ENCODE results near the gene DENND2A.
"Not testable (repeated sequence)": the region's sequence is repeated elsewhere in the genome, so short reads cannot be mapped to it uniquely, and the experiment has no call there.

DENND2A gene

DNA sequence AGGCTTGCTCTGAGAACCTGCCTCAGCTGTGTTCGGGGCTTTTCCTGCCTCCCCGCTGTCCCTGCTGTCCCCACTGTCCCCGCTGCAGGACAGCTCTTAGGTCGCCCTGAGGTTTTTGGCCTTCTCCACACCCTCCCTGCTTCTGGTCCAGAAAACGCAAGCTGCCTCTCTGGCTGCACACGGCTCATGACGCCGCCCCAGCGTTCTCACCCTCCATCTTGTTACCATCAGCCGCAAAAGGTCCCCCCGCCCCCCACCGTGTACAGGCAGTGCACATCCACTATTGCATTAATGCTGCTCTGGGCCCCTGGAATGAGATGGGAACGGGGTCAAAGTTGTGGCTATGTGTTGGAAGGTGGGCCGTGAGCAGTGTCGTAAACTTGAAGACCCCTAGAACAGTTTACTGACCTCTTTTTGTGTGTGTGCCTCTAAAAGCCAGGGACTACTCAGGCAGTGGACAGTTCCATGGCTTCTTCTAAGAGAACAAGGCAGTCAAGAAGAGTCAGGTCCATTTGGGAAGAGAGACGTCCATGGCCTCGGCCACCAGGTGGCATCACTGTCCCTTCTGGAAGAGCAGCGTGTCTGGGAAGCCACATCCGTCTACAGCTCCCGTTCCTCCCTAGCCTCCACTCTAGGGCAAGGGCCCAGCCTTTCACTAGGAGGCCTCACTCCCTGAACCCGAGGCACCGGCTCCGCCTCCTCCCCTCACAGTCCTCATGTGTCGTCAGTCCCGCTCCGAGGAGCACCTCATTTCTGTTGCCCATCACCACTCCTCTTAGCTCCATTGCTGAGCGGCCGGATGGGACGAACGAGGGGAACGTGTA, 122.9 kb downstream of the DENND2A start:
- Histone ChIP-seq H3K27me3 (ENCODE audit: insufficient read depth, poor library complexity, severe bottlenecking) (no peaks in the 10 kb centered on the region), H3K4me3 (replicated peaks; ENCODE audit: insufficient read depth, low read length) (no peak overlapping the region), H3K27ac (replicated peaks) (no peak overlapping the region)
- peak; percentile 42 to 74 for DNase-seq (ENCODE audit: low read depth in 1 of 2, low spot score in 1 of 2)
- TF ChIP-seq, protein P1, sequence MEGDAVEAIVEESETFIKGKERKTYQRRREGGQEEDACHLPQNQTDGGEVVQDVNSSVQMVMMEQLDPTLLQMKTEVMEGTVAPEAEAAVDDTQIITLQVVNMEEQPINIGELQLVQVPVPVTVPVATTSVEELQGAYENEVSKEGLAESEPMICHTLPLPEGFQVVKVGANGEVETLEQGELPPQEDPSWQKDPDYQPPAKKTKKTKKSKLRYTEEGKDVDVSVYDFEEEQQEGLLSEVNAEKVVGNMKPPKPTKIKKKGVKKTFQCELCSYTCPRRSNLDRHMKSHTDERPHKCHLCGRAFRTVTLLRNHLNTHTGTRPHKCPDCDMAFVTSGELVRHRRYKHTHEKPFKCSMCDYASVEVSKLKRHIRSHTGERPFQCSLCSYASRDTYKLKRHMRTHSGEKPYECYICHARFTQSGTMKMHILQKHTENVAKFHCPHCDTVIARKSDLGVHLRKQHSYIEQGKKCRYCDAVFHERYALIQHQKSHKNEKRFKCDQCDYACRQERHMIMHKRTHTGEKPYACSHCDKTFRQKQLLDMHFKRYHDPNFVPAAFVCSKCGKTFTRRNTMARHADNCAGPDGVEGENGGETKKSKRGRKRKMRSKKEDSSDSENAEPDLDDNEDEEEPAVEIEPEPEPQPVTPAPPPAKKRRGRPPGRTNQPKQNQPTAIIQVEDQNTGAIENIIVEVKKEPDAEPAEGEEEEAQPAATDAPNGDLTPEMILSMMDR (IDR thresholded peaks at IDR 0.05; ENCODE audit: insufficient read depth, low read length) = peak; percentile 80
- TF ChIP-seq, protein P2, sequence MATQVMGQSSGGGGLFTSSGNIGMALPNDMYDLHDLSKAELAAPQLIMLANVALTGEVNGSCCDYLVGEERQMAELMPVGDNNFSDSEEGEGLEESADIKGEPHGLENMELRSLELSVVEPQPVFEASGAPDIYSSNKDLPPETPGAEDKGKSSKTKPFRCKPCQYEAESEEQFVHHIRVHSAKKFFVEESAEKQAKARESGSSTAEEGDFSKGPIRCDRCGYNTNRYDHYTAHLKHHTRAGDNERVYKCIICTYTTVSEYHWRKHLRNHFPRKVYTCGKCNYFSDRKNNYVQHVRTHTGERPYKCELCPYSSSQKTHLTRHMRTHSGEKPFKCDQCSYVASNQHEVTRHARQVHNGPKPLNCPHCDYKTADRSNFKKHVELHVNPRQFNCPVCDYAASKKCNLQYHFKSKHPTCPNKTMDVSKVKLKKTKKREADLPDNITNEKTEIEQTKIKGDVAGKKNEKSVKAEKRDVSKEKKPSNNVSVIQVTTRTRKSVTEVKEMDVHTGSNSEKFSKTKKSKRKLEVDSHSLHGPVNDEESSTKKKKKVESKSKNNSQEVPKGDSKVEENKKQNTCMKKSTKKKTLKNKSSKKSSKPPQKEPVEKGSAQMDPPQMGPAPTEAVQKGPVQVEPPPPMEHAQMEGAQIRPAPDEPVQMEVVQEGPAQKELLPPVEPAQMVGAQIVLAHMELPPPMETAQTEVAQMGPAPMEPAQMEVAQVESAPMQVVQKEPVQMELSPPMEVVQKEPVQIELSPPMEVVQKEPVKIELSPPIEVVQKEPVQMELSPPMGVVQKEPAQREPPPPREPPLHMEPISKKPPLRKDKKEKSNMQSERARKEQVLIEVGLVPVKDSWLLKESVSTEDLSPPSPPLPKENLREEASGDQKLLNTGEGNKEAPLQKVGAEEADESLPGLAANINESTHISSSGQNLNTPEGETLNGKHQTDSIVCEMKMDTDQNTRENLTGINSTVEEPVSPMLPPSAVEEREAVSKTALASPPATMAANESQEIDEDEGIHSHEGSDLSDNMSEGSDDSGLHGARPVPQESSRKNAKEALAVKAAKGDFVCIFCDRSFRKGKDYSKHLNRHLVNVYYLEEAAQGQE (IDR thresholded peaks at IDR 0.05; ENCODE audit: insufficient replicate concordance, low read depth) = no peak

DNA sequence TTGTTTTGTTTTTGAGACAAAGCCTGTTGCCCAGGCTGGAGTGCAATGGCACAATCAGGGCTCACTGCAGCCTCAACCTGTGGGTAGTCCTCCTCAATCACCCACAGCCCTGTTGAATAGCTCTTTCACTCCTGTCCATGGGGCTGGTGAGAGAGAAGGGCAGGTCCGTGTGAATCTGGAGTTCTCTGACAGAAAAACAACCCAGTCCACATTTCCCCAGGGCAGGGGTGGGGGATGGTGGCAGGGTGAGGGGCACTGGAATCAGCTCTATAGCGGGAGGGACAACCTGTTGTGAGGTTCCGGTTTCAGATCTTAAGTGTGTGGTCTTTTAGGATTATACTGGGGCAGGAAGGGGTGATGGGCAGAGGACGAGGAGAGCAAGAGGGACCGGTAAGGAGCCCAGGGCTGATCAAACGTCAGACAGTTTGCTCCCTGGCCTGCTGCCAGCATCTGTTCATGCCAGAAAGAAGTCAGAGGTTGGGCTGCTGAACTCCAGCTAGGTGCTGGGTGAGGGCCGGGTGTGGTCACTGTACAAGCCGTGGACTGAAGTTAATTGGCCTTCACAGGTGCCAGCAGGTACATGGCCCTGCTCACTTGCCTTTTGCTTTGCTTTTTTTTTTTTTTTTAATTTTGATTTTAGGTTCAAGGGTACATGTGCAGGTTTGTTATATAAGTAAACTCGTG, 128.2 kb downstream of the DENND2A start:
- no peak overlapping the region for H3K27ac ChIP-seq (replicated peaks)
- no peak for DNase-seq (ENCODE audit: low read depth in 1 of 2, low spot score in 1 of 2)
- no peak overlapping the region for H3K4me3 ChIP-seq (replicated peaks; ENCODE audit: insufficient read depth, low read length)
- H3K27me3 ChIP-seq (ENCODE audit: insufficient read depth, poor library complexity, severe bottlenecking) = no peaks in the 10 kb centered on the region
- TF ChIP-seq, protein P2 (IDR thresholded peaks at IDR 0.05; ENCODE audit: insufficient replicate concordance, low read depth) = no peak
- TF ChIP-seq GABPA (IDR thresholded peaks at IDR 0.05; ENCODE audit: low read depth) = no peak
- TF ChIP-seq, protein P1 (IDR thresholded peaks at IDR 0.05; ENCODE audit: insufficient read depth, low read length) = no peak

DNA sequence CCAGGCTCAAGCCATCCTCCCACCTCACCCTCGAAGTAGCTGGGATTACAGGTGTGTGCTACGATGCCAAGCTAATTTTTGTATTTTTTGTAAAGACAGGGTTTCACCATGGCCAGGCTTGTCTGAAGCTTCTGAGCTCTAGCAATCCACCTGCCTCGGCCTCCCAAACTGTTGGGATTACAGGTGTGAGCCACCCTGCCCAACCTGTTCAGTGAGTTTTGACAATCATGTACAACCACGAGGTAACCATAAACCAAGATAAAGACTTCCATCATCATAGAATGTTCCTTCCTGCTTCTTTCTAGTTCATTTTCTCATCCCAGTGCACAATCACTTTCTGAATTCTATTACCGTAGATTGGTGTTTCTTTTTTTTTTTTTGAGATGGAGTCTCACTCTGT, 130.8 kb downstream of the DENND2A start:
- TF ChIP-seq POLR2AphosphoS5 (IDR thresholded peaks at IDR 0.05; ENCODE audit: low read depth) = no peak
- no peak for TF ChIP-seq GABPA (IDR thresholded peaks at IDR 0.05; ENCODE audit: low read depth)
- TF ChIP-seq, protein P1 (IDR thresholded peaks at IDR 0.05; ENCODE audit: insufficient read depth, low read length) = no peak
- no peak for TF ChIP-seq SPI1 (IDR thresholded peaks at IDR 0.05; ENCODE audit: borderline replicate concordance, low read depth)
- TF ChIP-seq, protein P2 (IDR thresholded peaks at IDR 0.05; ENCODE audit: insufficient replicate concordance, low read depth) = no peak
- H3K27me3 ChIP-seq (ENCODE audit: insufficient read depth, poor library complexity, severe bottlenecking) = no peaks in the 10 kb centered on the region
- H3K4me3 ChIP-seq (replicated peaks; ENCODE audit: insufficient read depth, low read length) = no peak overlapping the region
- DNase-seq (ENCODE audit: low read depth in 1 of 2, low spot score in 1 of 2) = no peak
- no peak overlapping the region for H3K27ac ChIP-seq (replicated peaks)

DNA sequence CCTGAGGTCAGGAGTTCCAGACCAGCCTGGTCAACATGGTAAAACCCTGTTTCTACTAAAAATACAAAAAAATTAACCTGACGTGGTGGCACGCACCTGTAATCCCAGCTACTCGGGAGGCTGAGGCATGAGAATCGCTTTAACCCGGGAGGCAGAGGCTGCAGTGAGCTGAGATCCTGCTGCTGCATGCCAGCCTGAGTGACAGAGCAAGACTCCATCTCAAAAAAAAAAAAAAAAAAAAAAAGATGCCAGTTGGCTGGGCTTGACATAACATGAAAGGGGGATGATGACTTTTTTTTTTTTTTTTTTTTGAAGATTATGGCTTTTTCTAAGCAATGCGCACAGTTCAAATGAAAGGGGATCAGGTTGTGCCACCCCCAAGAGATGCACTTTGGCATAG, 133.1 kb downstream of the DENND2A start:
- not testable (repeated sequence) for H3K4me3 ChIP-seq (replicated peaks; ENCODE audit: insufficient read depth, low read length); H3K27me3 ChIP-seq (ENCODE audit: insufficient read depth, poor library complexity, severe bottlenecking); H3K27ac ChIP-seq (replicated peaks); DNase-seq (ENCODE audit: low read depth in 1 of 2, low spot score in 1 of 2)

All from HL-60 (cell line).